ENCODE measurements around the gene EPC1.

Gene EPC1

GRCh38 chr10:32271617-32272016, 75.3 kb downstream of the EPC1 start:
- H3K4me3 ChIP-seq (ENCODE audit: low read length): no peak overlapping the region
- peak; percentile 27 for DNase-seq (ENCODE audit: low read depth)
- no peak for TF ChIP-seq CTCF (conservative IDR thresholded peaks at IDR 0.05; ENCODE audit: low read length)

DNA sequence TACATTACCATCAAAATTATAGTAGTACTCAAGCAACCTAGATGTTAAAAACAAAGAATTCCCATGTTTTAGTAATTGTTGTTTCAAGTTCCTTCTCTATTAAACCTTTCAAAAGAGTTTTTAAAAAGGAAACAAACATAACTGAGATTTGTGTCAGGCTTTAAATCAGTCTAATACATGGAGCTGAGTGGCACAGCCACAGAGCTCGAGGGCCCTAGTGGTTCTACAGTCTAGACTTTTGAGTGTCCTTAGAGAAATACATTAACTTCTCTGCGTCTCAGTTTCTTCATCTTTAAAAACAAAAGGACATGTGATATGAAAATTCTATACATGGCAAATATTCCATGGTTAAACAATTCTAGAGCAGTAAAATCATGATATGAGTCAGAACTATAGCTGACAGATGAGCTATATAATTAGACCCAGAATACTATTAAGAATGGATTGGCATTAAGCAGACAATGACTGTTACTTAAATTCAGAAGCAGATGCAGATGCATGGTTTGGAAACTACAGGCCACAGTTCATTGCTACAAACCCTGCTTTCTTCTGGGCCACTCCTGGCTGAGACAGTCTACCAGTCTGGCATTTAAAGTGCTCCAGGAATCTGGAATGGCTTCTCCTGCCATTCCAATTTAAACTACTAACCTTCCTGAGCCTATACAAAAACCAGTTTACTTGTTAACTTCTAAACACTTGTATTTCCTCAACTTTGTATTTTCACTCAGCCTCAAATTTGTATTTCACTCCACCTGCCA, 77.4 kb downstream of the EPC1 start:
- peak; percentile 36 for DNase-seq (ENCODE audit: low read depth)
- no peak overlapping the region for H3K4me3 ChIP-seq (ENCODE audit: low read length)
- TF ChIP-seq CTCF (conservative IDR thresholded peaks at IDR 0.05; ENCODE audit: low read length): no peak

GRCh38 chr10:32268788-32269187, 78.2 kb downstream of the EPC1 start:
- H3K4me3 ChIP-seq (ENCODE audit: low read length): no peak overlapping the region
- no peak for TF ChIP-seq CTCF (conservative IDR thresholded peaks at IDR 0.05; ENCODE audit: low read length)
- DNase-seq (ENCODE audit: low read depth): no peak

DNA sequence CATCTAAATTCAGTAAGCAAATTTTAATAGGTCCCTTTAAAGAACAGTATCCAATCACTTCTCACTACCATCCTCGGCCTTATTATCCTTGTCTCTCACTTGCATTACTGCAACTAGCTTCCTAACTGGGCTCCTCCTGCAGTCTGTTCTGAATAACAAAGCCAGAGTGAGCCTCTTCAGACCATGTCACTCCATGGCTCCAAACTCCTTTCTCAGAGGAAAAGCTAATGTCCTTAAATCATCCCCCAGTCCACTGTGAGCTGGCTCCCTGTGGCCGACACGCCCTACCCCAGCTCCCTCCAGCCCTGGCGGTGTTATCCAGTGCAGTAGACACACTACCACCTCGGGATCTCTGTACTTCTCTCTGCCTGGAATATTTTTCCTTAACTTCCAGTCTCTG, 80.0 kb downstream of the EPC1 start:
- no peak for DNase-seq (ENCODE audit: low read depth)
- TF ChIP-seq CTCF (conservative IDR thresholded peaks at IDR 0.05; ENCODE audit: low read length): no peak
- no peak overlapping the region for H3K4me3 ChIP-seq (ENCODE audit: low read length)

DNA sequence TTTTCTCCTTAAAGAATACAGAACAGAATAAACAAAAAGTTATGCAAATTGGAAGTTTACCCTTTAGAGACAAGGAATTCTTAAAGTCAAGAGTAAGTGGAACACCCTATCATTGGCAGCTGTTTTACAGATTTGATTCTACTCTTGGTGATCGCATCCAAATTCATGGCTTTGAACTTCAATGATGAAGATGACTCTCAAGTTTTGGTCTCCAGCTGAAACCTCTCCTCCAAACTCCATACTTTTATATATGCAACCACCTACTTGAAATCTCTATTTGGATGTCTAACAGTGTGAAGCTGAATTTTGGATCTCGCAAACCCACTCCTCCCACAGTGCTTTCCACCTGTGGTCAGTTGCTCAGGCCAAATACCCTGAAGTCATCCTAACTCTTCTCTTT, 80.4 kb downstream of the EPC1 start:
- DNase-seq (ENCODE audit: low read depth): no peak
- no peak for TF ChIP-seq CTCF (conservative IDR thresholded peaks at IDR 0.05; ENCODE audit: low read length)
- no peak overlapping the region for H3K4me3 ChIP-seq (ENCODE audit: low read length)

DNA sequence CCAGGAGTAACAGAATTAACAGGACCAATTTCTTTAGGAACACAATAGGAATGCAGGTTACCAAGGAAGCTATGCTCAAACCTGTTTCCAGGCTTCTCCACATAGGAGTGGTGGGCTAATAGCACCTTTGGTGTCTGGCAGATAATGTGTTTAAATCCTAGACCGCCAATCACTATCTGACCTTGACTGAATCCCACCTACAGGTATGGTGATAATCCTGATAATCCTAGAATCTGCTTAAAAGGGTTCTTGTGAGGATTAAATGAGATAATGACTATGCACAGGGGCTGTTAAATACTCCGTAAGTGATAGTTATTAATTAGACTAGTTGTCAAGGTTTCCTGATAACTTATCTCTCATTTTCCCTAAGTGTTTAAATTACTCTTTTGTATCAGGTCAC, 81.2 kb downstream of the EPC1 start:
- DNase-seq (ENCODE audit: low read depth): no peak
- no peak for TF ChIP-seq CTCF (conservative IDR thresholded peaks at IDR 0.05; ENCODE audit: low read length)
- no peak overlapping the region for H3K4me3 ChIP-seq (ENCODE audit: low read length)

DNA sequence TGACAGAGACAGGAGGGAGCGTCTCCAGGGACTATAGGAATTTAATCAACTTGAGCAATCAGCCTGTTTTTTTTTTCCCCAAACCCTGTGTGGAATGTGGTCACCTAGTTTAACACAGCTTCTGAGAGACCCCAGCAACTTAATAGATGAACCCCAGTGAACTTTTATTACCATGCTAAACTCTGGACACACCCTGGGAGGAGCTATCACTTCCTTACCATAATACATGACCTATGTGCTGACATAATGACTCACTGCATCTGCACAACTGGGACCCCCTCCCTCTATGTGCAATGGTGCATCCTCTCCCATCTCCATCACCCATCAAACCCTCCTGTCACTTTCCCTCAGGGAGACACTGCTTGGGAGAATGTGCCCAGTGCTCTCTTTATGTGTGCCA, 83.7 kb downstream of the EPC1 start:
- H3K4me3 ChIP-seq (ENCODE audit: low read length): no peak overlapping the region
- TF ChIP-seq CTCF (conservative IDR thresholded peaks at IDR 0.05; ENCODE audit: low read length): no peak
- no peak for DNase-seq (ENCODE audit: low read depth)

All from AG10803 (cell line).